Right atrium auricular region (tissue), 2 donors: ENCODE results near the gene JAZF1. TPM values are rescaled to one million over a fixed set of nuclear protein-coding genes. Genes with fewer than 3 reads are reported as not detected.

Source experiments
- DNase-seq: peaks from one replicate; pipeline ENCODE4 v3.0.0-alpha.2; 2019; ENCODE audit warnings: low spot score
- H3K27ac ChIP-seq, 2 donors: fragments of 200-600 bp; sonication (generic); 1 replicate in 1 of 2; 2 replicates in 1 of 2; pipeline ENCODE4 v1.5.1; 2016 to 2019
- H3K27me3 ChIP-seq, 2 donors: fragments of 200-600 bp; sonication (generic); one replicate each; pipeline versions ENCODE4 v1.5.1 to v1.6.0; 2017 to 2019
- H3K36me3 ChIP-seq: fragments of 200-600 bp; sonication (generic); one replicate; pipeline ENCODE4 v1.5.1; 2016
- H3K4me1 ChIP-seq, 2 donors: fragments of 200-600 bp; sonication (generic); one replicate each; pipeline versions ENCODE4 v1.5.1 to v1.6.0; 2017 to 2019
- H3K4me3 ChIP-seq, 2 donors: fragments of 200-600 bp; sonication (generic); 1 replicate in 1 of 2; 2 replicates in 1 of 2; pipeline ENCODE4 v1.5.1; 2017 to 2019; ENCODE audit warnings: mild to moderate bottlenecking in 1 of 2, moderate library complexity in 1 of 2
- H3K9me3 ChIP-seq, 2 donors: fragments of 200-600 bp; sonication (generic); one replicate each; pipeline ENCODE4 v1.5.1; 2019
- total RNA-seq, 2 donors: library from RNA; depleted of rRNA; stranded (reverse); fragments of >200 nt; gene quantifications; one replicate each; pipeline ENCODE4 v1.1.0, GENCODE V29; 2016
- TF ChIP-seq, protein P1 (sequence below), 2 donors: fragments of 200-600 bp; sonication (generic); IDR thresholded peaks; one replicate each; pipeline ENCODE4 v1.5.1; 2019; ENCODE audit warnings: antibody characterized with exemption in 2 of 2

The JAZF1 gene
- total RNA-seq, 2 donors from 2014 or later = 13.2 to 18.5 TPM

DNA sequence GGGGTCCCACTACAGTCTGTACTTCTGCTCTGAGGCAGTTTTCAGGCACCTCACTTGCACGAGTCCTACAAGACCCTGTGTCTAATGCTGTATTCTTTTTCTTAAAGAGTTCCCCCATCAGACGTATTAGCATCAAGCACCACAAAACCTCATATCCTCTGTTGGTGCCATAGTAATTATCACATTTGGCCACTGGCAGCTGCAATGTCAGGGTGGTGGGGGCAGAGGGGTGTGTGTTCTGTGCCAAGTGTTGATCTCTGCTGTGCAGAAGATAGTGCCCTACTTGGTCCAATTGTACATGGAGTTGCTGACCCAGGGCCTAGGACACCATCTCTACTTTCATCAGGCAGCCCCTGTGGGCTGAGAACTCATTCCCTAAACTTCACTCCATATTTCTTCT lies 20.0 kb upstream of the JAZF1 start:
- Histone ChIP-seq H3K27ac (no peak overlapping the region), H3K4me3 (no peak overlapping the region), H3K36me3 (no peaks in the 10 kb centered on the region), H3K9me3 (no peaks in the 10 kb centered on the region), H3K4me1 (no peaks in the 10 kb centered on the region), H3K27me3 (no peaks in the 10 kb centered on the region)
- TF ChIP-seq, protein P1, sequence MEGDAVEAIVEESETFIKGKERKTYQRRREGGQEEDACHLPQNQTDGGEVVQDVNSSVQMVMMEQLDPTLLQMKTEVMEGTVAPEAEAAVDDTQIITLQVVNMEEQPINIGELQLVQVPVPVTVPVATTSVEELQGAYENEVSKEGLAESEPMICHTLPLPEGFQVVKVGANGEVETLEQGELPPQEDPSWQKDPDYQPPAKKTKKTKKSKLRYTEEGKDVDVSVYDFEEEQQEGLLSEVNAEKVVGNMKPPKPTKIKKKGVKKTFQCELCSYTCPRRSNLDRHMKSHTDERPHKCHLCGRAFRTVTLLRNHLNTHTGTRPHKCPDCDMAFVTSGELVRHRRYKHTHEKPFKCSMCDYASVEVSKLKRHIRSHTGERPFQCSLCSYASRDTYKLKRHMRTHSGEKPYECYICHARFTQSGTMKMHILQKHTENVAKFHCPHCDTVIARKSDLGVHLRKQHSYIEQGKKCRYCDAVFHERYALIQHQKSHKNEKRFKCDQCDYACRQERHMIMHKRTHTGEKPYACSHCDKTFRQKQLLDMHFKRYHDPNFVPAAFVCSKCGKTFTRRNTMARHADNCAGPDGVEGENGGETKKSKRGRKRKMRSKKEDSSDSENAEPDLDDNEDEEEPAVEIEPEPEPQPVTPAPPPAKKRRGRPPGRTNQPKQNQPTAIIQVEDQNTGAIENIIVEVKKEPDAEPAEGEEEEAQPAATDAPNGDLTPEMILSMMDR (IDR thresholded peaks at IDR 0.05) = no peak
- no peak for DNase-seq

DNA sequence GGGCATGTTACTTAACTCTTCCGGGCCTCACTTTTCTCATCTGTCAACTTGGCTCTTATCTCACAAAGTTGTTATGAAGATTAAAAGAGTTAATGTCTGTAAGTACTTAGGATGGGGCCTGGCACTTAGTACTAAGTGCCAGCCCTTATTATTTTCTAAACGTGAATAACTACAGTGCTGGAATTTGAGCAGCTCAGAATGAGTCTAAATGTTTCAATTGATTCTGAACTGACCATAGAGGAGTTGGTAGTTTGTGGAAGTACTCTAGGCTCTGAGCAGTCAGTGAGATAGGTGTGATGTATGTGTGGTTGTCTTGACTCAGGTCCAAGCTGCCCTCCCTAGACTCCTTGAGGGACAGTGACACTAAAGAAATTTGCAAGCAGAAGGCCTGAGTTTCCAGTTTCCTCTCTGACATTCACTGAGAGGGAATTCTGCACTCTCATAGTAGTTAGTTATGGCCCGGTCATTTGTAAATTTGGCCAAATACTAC lies 18.5 kb upstream of the JAZF1 start:
- Histone ChIP-seq H3K4me3 (no peak overlapping the region), H3K27me3 (no peaks in the 10 kb centered on the region), H3K36me3 (no peaks in the 10 kb centered on the region), H3K9me3 (no peaks in the 10 kb centered on the region), H3K4me1 (no peaks in the 10 kb centered on the region), H3K27ac (no peak overlapping the region)
- DNase-seq = no peak
- TF ChIP-seq, protein P1 (IDR thresholded peaks at IDR 0.05) = no peak

DNA sequence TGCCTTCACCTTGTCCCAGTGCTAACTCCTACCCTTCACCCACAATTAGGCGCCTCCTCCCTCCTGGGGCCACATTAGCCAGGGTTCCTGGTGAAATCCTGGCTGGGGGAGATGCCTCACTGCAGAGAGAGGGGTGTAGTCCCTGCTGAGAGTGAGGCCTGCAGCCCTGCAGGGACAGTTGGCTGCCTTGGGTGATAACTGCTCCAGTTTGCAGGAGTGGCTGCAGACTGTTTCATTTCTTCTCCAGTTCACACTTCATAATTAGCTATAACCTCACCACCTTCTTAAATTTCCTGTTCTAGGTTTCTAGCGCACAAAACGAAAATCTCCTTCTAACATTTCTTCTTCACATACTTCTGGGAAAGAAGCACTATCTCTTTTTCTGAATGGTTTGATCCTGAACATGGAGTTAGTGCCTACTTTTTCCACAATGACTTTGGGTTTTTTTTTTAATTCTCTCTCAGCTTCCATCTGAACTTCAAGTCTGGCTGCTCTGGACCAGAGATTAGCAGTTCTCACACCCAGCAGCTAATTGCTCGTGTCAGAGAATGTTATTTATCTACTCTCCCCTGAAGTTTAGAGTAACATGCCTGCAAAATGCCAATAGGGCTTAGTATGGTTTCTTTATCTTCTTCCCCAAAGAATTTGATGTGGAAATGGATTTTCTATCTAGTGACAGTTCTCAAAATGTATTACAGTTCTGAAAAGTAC lies 15.5 kb upstream of the JAZF1 start:
- H3K4me3 ChIP-seq = no peak overlapping the region
- H3K9me3 ChIP-seq = no peaks in the 10 kb centered on the region
- H3K27me3 ChIP-seq = no peaks in the 10 kb centered on the region
- no peak for DNase-seq
- H3K4me1 ChIP-seq = no peaks in the 10 kb centered on the region
- H3K27ac ChIP-seq = no peak overlapping the region
- TF ChIP-seq, protein P1 (IDR thresholded peaks at IDR 0.05) = no peak
- H3K36me3 ChIP-seq = no peaks in the 10 kb centered on the region

DNA sequence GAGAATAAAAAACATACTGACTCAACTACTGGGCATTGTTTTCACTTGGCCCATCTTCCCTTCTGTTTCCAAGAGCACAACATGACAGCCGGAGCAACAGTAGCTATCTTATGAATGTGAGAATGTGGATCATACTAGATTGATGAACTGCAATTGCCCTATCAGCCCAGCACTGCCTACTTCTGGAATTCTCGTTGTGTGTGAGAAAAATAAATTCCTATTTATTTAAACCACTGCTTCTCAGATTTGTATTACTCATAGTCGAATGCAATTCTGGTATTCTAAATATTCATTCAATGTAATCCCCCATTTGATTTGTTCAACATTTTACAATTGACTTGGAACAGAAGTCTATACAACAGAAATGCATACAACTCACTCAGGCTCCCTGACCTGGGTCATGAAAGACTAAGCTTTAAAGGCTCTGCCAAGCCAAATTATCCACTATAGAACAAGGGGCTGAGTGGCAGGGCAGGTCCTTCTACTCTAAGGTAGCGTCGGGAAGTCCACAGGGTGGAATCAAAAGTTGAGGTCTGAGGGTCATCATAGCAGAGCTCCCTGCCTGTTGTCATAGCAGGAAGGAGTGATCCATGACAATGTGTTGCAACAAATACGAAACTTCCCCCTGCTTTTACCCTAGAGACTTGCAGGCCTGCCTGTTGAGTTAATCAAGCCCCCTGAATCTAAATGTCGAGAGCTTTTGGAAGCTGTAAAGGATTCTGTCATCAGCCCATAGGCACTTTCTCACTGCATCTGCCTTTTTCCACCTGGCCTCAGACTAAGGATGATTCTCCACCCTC lies 12.4 kb upstream of the JAZF1 start:
- TF ChIP-seq, protein P1 (IDR thresholded peaks at IDR 0.05) = no peak
- H3K4me1 ChIP-seq = no peaks in the 10 kb centered on the region
- no peak for DNase-seq

DNA sequence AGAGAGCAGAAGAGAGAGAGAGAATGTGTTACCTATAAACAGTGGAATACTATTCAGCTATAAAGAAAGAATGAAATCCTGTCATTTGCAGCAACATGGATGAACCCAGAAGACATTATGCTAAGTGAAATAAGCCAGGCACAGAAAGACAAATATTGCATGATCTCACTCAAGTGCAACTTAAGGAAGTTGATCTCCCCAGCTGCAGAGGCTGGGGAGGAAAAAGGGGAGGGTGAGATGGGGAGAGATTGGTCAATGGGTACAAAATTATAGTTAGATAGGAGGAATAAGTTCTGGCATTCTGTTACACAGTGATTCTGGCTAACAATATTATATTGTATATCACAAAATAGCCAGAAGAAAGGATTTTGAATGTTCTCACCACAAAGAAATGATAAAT lies 11.2 kb upstream of the JAZF1 start:
- Histone ChIP-seq H3K36me3 (no peaks in the 10 kb centered on the region), H3K27me3 (no peaks in the 10 kb centered on the region), H3K4me3 (no peak overlapping the region), H3K9me3 (no peaks in the 10 kb centered on the region), H3K27ac (no peak overlapping the region), H3K4me1 (no peaks in the 10 kb centered on the region)
- DNase-seq = no peak
- TF ChIP-seq, protein P1 (IDR thresholded peaks at IDR 0.05) = no peak

More for the DNA sequence above, 12.4 kb upstream of the JAZF1 start:
- no peak overlapping the region for H3K4me3 ChIP-seq
- no peaks in the 10 kb centered on the region for H3K9me3 ChIP-seq
- H3K27me3 ChIP-seq = no peaks in the 10 kb centered on the region
- H3K27ac ChIP-seq = no peak overlapping the region
- H3K36me3 ChIP-seq = no peaks in the 10 kb centered on the region
